ENCODE measurements around the gene FGF1.

GRCh38 chr5:142690667-142691066, 4.8 kb upstream of the FGF1 start:
- TF ChIP-seq MAX (IDR thresholded peaks at IDR 0.05; ENCODE audit: insufficient read depth, insufficient read length): no peak
- TF ChIP-seq EZH2 (IDR thresholded peaks at IDR 0.05; ENCODE audit: borderline replicate concordance, low read depth, low read length, severe bottlenecking): no peak
- TF ChIP-seq CTCF (IDR thresholded peaks at IDR 0.05; ENCODE audit: extremely low read depth in 1 of 2, insufficient read depth in 1 of 2, low read depth in 1 of 2, low read length in 2 of 2): no peak
- TF ChIP-seq POLR2A (IDR thresholded peaks at IDR 0.05; ENCODE audit: low read depth, low read length): no peak
- no peak for TF ChIP-seq MYC (IDR thresholded peaks at IDR 0.05; ENCODE audit: low read depth, low read length)
- no peak for TF ChIP-seq JUN (IDR thresholded peaks at IDR 0.05; ENCODE audit: borderline replicate concordance, insufficient read depth, insufficient read length, low read depth)
- TF ChIP-seq POLR2AphosphoS5 (IDR thresholded peaks at IDR 0.05; ENCODE audit: insufficient read depth, low read depth, low read length): no peak
- TF ChIP-seq GATA2 (IDR thresholded peaks at IDR 0.05; ENCODE audit: insufficient read depth, insufficient read length, low read depth, low read length): no peak

Measured in endothelial cell of umbilical vein (primary cell).